H9 (cell line): ENCODE results near the gene TRMT11. TPM values are rescaled to one million over a fixed set of nuclear protein-coding genes. Genes with fewer than 3 reads are reported as not detected.

ENCODE experiments used
- DNase-seq: peaks from one replicate; pipeline ENCODE4 v3.0.0-alpha.2; 2017
- H2AFZ ChIP-seq: one replicate; pipeline ENCODE4 v1.6.1; 2013; ENCODE audit warnings: mild to moderate bottlenecking, low read length, control low read depth, moderate library complexity
- H2AK5ac ChIP-seq: 2 replicates; pipeline ENCODE4 v1.6.1; 2013; ENCODE audit warnings: low read length, control low read depth, mixed read lengths; ENCODE audit not compliant: insufficient read length
- H2BK120ac ChIP-seq: one replicate; pipeline ENCODE4 v1.6.1; 2013; ENCODE audit warnings: low read depth, mild to moderate bottlenecking, low read length, control low read depth, inconsistent platforms; ENCODE audit not compliant: poor library complexity, severe bottlenecking
- H2BK12ac ChIP-seq: 2 replicates; pipeline ENCODE4 v1.6.1; 2013; ENCODE audit warnings: low read length, control low read depth, mixed read lengths, low read depth; ENCODE audit not compliant: insufficient read length
- H2BK15ac ChIP-seq: 2 replicates; pipeline ENCODE4 v1.6.1; 2013; ENCODE audit warnings: low read depth, low read length, control low read depth
- H2BK20ac ChIP-seq: one replicate; pipeline ENCODE4 v1.6.1; 2013; ENCODE audit warnings: low read depth, mild to moderate bottlenecking, low read length, control low read depth, inconsistent platforms; ENCODE audit not compliant: poor library complexity, severe bottlenecking
- H2BK5ac ChIP-seq: 2 replicates; pipeline ENCODE4 v1.6.1; 2013; ENCODE audit warnings: low read length, control low read depth, mixed read lengths; ENCODE audit not compliant: insufficient read length
- H3K14ac ChIP-seq: 2 replicates; pipeline ENCODE4 v1.6.1; 2013; ENCODE audit warnings: low read length, control low read depth; ENCODE audit not compliant: insufficient read depth
- H3K18ac ChIP-seq: 2 replicates; pipeline ENCODE4 v1.6.1; 2013; ENCODE audit warnings: low read depth, mild to moderate bottlenecking, mixed read lengths, low read length, control low read depth; ENCODE audit not compliant: insufficient read length
- H3K23ac ChIP-seq: 2 replicates; pipeline ENCODE4 v1.6.1; 2013; ENCODE audit warnings: low read length, control low read depth, mixed read lengths, low read depth; ENCODE audit not compliant: insufficient read length
- H3K23me2 ChIP-seq: 2 replicates; pipeline ENCODE4 v1.6.1; 2013; ENCODE audit warnings: low read depth, mild to moderate bottlenecking, mixed read lengths, low read length, control low read depth; ENCODE audit not compliant: insufficient read length, poor library complexity, severe bottlenecking
- H3K27ac ChIP-seq: 2 replicates; pipeline ENCODE4 v1.5.1; 2013; ENCODE audit warnings: low read length, control low read depth, mixed read lengths, low read depth; ENCODE audit not compliant: insufficient read length
- H3K27me3 ChIP-seq: 2 replicates; pipeline ENCODE4 v1.6.1; 2013; ENCODE audit warnings: low read length, control low read depth, inconsistent platforms; ENCODE audit not compliant: insufficient read depth
- H3K4ac ChIP-seq: 2 replicates; pipeline ENCODE4 v1.6.1; 2013; ENCODE audit warnings: low read depth, mild to moderate bottlenecking, control low read depth, inconsistent platforms, low read length, moderate library complexity
- H3K4me1 ChIP-seq: 2 replicates; pipeline ENCODE4 v1.6.1; 2013; ENCODE audit warnings: low read length, control low read depth, inconsistent platforms; ENCODE audit not compliant: insufficient read depth
- H3K4me2 ChIP-seq: 2 replicates; pipeline ENCODE4 v1.6.1; 2013; ENCODE audit warnings: low read length, control low read depth, mixed read lengths; ENCODE audit not compliant: insufficient read length, insufficient read depth
- H3K56ac ChIP-seq: 2 replicates; pipeline ENCODE4 v1.6.1; 2013; ENCODE audit warnings: low read depth, mild to moderate bottlenecking, mixed read lengths, low read length, control low read depth; ENCODE audit not compliant: insufficient read length
- H3K79me1 ChIP-seq: 2 replicates; pipeline ENCODE4 v1.6.1; 2013; ENCODE audit warnings: low read depth, mild to moderate bottlenecking, moderate library complexity, low read length, control low read depth, inconsistent platforms; ENCODE audit not compliant: insufficient read depth, poor library complexity, severe bottlenecking
- H3K79me2 ChIP-seq: 2 replicates; pipeline ENCODE4 v1.6.1; 2013; ENCODE audit warnings: low read length, control low read depth, inconsistent platforms; ENCODE audit not compliant: insufficient read depth
- H3K9ac ChIP-seq: 2 replicates; pipeline ENCODE4 v1.6.1; 2013; ENCODE audit warnings: low read length, control low read depth, mixed read lengths; ENCODE audit not compliant: insufficient read length; ENCODE audit errors: extremely low read depth
- H3K9me3 ChIP-seq: one replicate; pipeline ENCODE4 v1.6.1; 2013; ENCODE audit warnings: low read depth, low read length, inconsistent platforms; ENCODE audit not compliant: control insufficient read depth
- H3T11ph ChIP-seq: one replicate; pipeline ENCODE4 v1.6.1; 2013; ENCODE audit warnings: mild to moderate bottlenecking, low read length, control low read depth, inconsistent platforms
- H4K20me1 ChIP-seq: one replicate; pipeline ENCODE4 v1.6.1; 2013; ENCODE audit not compliant: control insufficient read depth, insufficient read length, insufficient read depth
- H4K5ac ChIP-seq: 2 replicates; pipeline ENCODE4 v1.6.1; 2013; ENCODE audit warnings: low read depth, mild to moderate bottlenecking, mixed read lengths, low read length, control low read depth; ENCODE audit not compliant: insufficient read length
- H4K8ac ChIP-seq: replicated peaks from 2 replicates; pipeline ENCODE4 v1.6.1; 2013; ENCODE audit warnings: low read length, control low read depth, mixed read lengths, low read depth; ENCODE audit not compliant: insufficient read length
- H4K91ac ChIP-seq: 2 replicates; pipeline ENCODE4 v1.6.1; 2013; ENCODE audit warnings: low read depth, mild to moderate bottlenecking, moderate library complexity, mixed read lengths, low read length, control low read depth; ENCODE audit not compliant: insufficient read length
- H3K27ac Mint-ChIP-seq, 3 experiments: 2 replicates in 2 of 3; 3 replicates in 1 of 3; pipeline ENCODE4 v1.8.0; 2020 to 2021; ENCODE audit warnings: mixed read lengths in 3 of 3, mild to moderate bottlenecking in 1 of 3, moderate library complexity in 1 of 3
- H3K27me3 Mint-ChIP-seq: 2 replicates; pipeline ENCODE4 v1.8.0; 2021; ENCODE audit warnings: low read depth, mild to moderate bottlenecking, moderate library complexity, mixed read lengths
- H3K36me3 Mint-ChIP-seq, 3 experiments: 2 replicates in 2 of 3; 3 replicates in 1 of 3; pipeline ENCODE4 v1.8.0; 2020 to 2021; ENCODE audit warnings: low read depth in 3 of 3, mixed read lengths in 3 of 3; ENCODE audit not compliant: insufficient read depth in 1 of 3
- H3K4me1 Mint-ChIP-seq, 2 experiments: 2 replicates each; pipeline ENCODE4 v1.8.0; 2020; ENCODE audit warnings: mixed read lengths in 2 of 2
- H3K4me3 Mint-ChIP-seq, 2 experiments: 2 replicates in 1 of 2; 3 replicates in 1 of 2; pipeline ENCODE4 v1.8.0; 2020 to 2021; ENCODE audit warnings: mild to moderate bottlenecking in 2 of 2, mixed read lengths in 2 of 2, moderate library complexity in 1 of 2
- H3K9me3 Mint-ChIP-seq, 2 experiments: 2 replicates in 1 of 2; 3 replicates in 1 of 2; pipeline ENCODE4 v1.8.0; 2020; ENCODE audit warnings: mild to moderate bottlenecking in 2 of 2, mixed read lengths in 2 of 2, moderate library complexity in 1 of 2
- CTCF ChIP-seq: fragments of 200-600 bp; sonication (generic); conservative IDR thresholded peaks from 3 replicates; pipeline ENCODE4 v1.8.0; 2021; ENCODE audit warnings: antibody characterized with exemption, mild to moderate bottlenecking
- WGBS: extraction: QIAGEN DNeasy Blood & Tissue Kit; methylation state at CpG from one replicate; pipeline ENCODE4 v1.1.7; 2013; ENCODE audit warnings: missing lambda C conversion rate, low lambda C conversion rate, mixed read lengths; ENCODE audit not compliant: insufficient read length; ENCODE audit errors: extremely low coverage; 5-methylcytosine and 5-hydroxymethylcytosine counted together
- total RNA-seq: library from RNA; stranded (reverse); gene quantifications from 2 replicates; pipeline ENCODE4 v1.2.1, GENCODE V29; 2021

The TRMT11 gene
- total RNA-seq, 1 experiment from 2014 or later: 31.1 TPM

- Histone ChIP-seq H3K79me2 (no peaks in the 10 kb centered on the region), H3K79me1 (no peaks in the 10 kb centered on the region), H2AFZ (no peak overlapping the region), H2BK12ac (no peak overlapping the region), H3K9ac (no peak overlapping the region), H3K27ac (no peak overlapping the region), H3K4me1 (no peaks in the 10 kb centered on the region), H4K91ac (no peak overlapping the region), H2AK5ac (no peak overlapping the region), H3T11ph (no peak overlapping the region), H3K18ac (no peak overlapping the region), H3K9me3 (no peaks in the 10 kb centered on the region), H3K4me2 (no peak overlapping the region), H3K27me3 (no peaks in the 10 kb centered on the region), H3K4ac (no peak overlapping the region), H4K8ac (no peak overlapping the region), H2BK20ac (no peak overlapping the region), H3K56ac (no peak overlapping the region), H3K23ac (no peak overlapping the region), H4K5ac (no peak overlapping the region), H3K23me2 (no peaks in the 10 kb centered on the region), H3K14ac (no peak overlapping the region), H2BK15ac (no peak overlapping the region), H4K20me1 (no peaks in the 10 kb centered on the region), H2BK120ac (no peak overlapping the region), H2BK5ac (no peak overlapping the region)
- Mint-ChIP-seq H3K4me1 (peaks cover 5 to 12% of the 10 kb centered on the region in 2 experiments; a peak in 2 of 4 replicates), H3K36me3 (peaks cover 0 to 6% (median 0%) of the 10 kb centered on the region in 3 experiments; a peak in 3 of 7 replicates), H3K27me3 (peaks cover 4% of the 10 kb centered on the region), H3K4me3 (no peak overlapping the region), H3K9me3 (peaks cover 5 to 11% of the 10 kb centered on the region in 2 experiments; a peak in 3 of 5 replicates), H3K27ac (no peak overlapping the region)
- no peak for DNase-seq
- no CpG with 5 or more reads among the region's 1 CpG for WGBS
- TF ChIP-seq CTCF: no peak
These were observed 35.0 kb upstream of the TRMT11 start for GRCh38 chr6:125951323-125951722.
